ENCODE results near the gene FAM174B. TPM values are rescaled to one million over a fixed set of nuclear protein-coding genes. Genes with fewer than 3 reads are reported as not detected.

The FAM174B gene
- total RNA-seq, 1 experiment from 2014 or later, result 90.7 TPM

GRCh38 chr15:92569778-92570177, 85.8 kb downstream of the FAM174B start:
- no peak for DNase-seq (ENCODE audit: low read depth, low spot score)
- in situ Hi-C loops (cut with HindIII; ENCODE audit: low pct_unique_long_range_greater_than_20kb, low sequenced_read_pairs), result no loop called here

Other genes starting within 250 kb of the FAM174B start
- gene CHD2, start 244.5 kb upstream of the FAM174B start, total RNA-seq (2014; rRNA removed; shearing (Covaris generic)), result 27.4 and 37.9 TPM in 2 replicates